DMS114 treated with DMSO at 0.1 percent for 48 hours (cell line): ENCODE measurements around the gene GNAS-AS1.
"Not testable (repeated sequence)": the region's sequence is repeated elsewhere in the genome, so short reads cannot be mapped to it uniquely, and the experiment has no call there.

Experiments
- DNase-seq: peaks from one replicate; lab custom pipeline; 2025; ENCODE audit not compliant: unreplicated experiment; lab: John Stamatoyannopoulos, UW

The GNAS-AS1 gene

DNA sequence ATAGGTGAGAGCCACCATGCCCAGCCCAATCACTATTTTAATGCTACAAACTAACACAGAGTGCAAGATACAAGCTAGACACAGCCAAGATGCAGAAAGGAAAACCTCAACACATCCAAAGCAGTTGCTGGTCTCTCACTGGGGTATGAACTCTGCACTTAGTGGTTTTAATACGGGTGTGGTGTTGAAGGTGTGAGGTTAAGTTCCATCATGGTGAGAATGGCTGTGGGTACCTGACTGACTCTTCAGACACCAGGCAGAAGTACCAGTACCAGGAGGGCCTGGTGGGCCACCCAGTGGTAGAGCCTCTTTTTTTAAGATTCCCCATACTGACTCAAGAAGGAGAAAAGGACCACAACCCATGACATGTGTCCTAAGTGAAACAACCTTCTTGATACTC is 13.0 kb downstream of the GNAS-AS1 start:
- no peak for DNase-seq

DNA sequence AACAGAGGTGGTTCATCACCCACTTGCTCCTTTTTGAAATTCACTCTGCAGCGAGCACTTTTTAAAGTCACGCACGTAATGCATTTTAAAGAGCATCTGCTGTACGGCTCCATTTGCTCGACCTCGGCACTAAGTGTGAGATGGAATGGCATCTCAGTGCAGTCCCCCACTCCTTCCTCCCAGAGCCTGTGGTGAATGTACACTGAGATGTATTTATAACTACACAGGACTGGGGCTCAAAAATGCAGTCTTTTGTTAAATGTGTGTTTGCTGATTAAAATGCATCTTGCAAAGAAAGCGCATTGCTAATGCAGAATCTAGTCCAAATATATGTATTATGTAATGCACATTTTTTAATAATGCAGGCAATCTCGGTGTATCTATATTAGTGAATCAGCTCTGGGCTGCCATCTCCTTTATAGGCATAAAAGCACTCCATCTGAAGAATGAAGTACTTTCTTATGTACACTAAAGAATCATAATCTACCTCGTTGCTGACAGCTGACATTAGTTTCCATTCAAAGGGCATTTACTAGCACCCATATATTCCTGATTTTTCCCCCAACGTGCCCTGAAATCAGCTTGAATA is 14.0 kb downstream of the GNAS-AS1 start:
- DNase-seq, result no peak

DNA sequence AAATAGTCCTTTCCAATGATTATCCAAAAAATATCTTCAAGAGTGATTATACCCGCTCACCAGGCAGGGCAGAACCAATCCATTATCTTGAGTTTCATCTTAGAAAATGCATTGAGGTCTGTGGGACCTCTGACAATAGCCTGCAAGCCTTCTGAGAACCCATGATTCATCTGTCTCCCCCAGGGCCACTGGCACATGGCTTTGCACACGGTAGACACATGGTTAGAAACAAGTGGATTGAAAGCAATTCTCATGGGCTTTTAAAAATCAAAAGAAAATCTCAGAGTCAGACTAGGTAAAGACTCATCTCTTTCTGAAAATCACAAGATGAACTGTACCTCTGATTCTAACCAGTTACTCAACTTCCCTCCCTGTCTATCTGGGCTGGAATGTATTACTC is 15.5 kb downstream of the GNAS-AS1 start:
- no peak for DNase-seq

DNA sequence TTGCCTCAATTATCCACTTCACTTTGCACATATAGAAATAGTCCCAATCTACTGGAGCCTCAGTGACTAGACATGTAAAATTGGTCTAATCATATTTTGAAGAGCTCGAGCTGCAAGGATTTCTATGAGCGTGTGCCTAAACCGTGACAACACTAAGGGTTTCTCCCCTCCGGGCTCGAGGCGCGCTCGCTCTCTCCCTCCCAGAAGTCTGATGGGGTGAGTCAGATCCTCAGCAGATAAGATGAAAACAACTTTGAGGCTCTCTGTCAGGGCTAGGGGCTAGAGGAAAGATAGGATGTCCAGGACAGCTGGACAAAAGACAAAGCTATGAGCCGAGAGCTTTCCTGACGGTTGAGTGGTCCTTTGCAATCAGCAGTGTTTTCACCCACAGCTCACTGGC is 16.8 kb downstream of the GNAS-AS1 start:
- DNase-seq, result no peak

DNA sequence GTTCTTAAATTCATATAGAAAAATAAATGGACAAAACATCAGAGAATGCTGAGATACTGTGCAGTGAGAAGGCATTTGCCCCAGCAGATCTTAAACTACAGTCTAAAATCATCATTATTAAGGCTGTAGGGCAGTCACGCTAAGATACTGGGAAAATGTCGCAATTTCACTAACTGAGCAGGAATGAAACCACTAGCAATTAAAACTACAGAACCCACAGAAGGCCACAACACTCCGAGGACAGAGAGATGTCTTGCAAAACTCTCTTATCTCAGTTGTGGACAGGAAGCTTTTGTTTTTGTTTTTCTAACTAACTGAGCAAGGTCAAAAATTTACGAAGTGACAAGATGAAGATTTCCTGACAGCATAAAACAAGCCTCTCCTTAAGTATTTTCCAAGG is 18.2 kb downstream of the GNAS-AS1 start:
- no peak for DNase-seq

DNA sequence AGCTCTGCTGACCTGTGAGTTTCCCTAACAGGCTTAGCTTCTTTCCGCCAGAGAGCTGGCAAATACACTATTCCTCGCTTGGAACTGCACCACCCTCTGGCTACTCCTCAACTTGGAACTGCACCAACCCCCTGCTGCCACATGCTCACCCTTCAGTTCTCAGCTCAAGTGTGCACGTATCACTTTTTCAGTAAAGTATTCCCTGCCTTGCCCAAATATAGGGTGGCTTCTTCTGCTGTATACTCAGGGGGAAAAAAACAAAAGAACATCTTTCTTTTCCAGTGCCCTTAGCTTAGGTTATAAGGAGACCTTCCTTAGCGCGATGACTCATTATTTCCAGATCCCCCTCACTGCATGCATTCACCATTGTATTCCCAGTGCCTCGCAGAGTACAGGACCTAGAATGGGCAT is 21.2 kb downstream of the GNAS-AS1 start:
- DNase-seq, result no peak

DNA sequence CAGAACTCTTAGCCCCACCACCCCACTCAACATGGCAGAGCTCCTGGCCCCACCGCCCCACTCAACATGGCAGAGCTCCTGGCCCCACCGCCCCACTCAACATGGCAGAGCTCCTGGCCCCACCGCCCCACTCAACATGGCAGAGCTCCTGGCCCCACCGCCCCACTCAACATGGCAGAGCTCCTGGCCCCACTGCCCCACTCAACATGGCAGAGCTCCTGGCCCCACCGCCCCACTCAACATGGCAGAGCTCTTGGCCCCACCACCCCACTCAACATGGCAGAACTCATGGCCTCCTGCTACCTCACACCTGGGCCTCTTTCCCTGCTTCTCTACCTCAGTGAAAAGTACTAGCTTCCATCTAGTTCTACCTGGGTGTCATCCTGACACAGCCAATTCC is 21.9 kb downstream of the GNAS-AS1 start:
- not testable (repeated sequence) for DNase-seq

DNA sequence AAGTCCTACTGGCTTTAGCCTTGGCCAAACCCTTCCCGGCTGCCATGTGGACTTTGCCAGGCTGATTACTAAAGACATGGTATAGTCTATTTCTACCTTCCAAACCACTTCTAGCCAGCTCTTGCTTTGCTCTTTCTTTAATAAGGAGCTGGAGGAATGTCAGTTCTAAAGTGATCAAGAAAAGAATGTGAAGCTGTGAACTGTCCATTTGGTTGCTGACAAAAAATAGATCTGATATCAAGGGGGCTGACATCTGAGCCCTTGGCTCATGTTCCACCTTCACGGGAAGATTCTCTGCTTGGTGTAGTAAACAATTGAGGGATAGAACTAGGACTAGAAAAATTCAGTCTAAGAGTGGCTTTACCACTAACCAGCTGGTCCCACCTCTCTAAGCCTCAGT is 22.6 kb downstream of the GNAS-AS1 start:
- no peak for DNase-seq

DNA sequence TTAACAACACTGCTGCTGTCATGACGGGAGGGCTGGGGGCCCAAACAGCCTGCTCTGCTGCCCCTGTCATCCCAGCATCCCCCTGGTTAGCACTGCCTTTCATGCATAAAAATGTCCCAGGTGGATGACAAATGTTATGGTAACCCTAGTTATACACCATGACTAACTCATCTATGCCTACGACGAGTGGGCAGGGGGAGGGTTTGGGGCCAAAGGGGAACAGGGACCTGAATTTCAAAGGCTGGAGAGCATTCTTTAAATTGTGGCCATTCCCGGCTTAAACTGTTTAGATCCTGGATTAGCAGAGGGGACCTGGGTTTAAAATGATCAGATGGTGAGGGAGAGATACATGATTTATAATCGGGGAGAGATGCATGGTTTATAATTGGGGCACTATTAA is 24.4 kb downstream of the GNAS-AS1 start:
- DNase-seq, result no peak

DNA sequence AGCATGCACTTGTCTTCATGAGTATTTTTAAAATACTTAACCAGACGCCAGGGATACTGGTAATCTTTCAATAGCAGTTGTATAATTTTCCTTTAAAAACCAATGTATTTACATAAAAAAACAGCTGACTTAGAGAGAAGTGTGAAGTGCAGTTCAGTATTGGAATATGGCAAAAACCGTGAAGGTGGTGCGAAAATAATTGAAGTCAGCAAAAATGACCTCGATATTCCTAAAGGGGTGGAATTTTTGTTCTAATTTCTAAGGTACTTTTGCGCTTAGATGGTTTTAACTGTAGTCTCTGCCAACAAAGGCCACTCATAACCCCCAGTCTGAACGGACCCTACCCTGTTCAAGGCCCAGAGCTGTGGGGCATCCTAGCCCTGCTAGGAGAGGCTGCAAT is 25.3 kb downstream of the GNAS-AS1 start:
- DNase-seq, result no peak

DNA sequence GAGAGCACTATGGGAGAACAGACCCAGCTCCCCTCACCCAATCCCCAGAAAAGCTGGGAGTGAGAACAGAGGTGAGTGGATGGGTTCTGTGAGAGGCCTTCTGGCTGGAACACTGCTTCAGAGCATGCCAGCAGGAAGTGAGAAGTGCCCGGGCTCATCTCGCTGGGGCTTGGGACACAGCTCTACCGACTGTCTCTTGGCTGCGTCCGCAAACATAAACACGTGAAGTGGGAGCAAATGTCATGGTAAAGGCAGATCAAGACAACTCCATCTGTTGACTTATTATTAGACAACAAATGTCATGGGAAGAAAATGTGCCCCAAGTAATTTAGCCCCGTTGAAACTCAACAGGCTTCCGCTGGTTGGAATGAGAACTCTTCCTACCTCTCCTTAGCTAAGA is 25.9 kb downstream of the GNAS-AS1 start:
- DNase-seq, result no peak

DNA sequence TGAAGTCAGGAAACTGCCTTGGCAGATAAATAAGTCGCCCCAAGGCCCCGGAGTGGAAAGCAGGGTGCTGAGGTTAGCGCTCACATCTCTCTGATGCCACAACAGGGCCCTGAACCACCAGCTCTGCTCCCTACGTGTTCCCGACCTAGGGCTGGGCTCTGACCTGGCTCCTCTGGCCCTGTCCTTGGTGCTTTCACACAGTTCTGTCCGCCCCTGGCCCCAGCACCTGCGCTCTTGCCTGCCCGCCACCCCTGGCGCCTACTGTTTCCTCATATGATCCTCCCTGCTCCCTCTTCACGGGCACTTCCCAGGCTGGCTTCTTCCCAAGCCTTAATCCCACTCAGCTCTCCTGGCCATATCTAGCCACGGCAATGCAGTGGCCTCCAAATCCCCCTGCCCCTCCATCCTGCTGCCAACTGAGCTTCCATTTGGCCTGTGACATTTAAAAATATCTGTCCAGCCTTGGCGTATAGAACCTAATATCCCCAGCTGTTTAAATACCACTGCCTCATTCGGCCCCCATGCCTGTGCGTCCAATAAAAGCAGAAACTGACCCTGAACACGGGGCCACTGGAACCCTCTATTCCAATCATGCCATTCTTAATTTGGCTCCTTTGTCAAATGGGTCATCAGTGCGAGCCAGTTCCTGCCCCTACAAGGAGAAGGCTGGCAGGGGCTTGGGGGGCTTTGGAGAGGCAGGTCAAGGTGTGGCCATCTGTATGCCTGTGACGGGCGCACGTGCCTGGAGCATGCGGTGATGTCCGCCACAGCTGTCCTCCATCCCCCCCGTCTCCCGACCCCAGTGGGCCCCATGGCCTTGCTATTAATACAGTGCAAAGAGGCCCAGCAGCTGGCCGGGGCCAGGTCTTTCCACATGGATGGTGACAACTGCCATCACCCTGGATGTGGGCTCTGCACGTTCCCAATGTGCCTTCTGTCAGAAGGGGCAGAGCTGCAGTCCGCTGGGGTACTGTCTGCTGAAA is 27.7 kb downstream of the GNAS-AS1 start:
- no peak for DNase-seq

DNA sequence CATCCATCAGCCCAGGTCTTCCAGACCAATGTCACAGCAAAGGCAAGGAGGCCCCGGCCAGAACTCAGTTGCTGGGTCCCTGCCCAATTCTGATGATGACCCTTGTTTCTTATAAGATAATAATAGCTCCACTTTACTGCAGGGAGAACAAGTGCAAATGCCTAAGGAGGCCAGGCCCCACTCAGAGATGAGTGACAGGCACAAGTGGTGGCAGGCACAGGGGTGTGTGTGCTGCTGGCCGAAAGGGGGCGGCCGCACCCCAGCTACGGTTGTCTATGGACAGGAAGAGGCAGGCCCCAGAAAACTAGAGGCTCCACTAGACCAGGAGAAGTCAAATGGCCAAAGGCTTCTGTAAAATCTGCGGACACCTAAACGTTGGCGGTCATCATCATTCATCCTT is 28.6 kb downstream of the GNAS-AS1 start:
- DNase-seq, result no peak

DNA sequence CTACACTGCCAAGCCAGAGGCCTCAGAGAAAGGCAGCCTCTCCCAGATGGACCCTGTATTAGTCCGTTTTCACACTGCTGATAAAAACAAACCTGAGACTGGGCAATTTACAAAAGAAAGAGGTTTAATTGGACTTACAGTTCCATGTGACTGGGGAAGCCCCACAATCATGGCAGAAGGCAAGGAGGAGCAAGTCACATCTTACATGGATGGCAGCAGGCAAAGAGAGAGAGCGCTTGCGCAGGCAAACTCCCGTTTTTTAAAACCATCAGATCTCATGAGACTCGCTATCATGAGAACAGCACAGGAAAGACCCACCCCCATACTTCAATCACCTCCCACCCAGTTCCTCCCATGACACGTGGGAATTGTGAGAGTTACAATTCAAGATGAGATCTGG is 30.2 kb downstream of the GNAS-AS1 start:
- not testable (repeated sequence) for DNase-seq

DNA sequence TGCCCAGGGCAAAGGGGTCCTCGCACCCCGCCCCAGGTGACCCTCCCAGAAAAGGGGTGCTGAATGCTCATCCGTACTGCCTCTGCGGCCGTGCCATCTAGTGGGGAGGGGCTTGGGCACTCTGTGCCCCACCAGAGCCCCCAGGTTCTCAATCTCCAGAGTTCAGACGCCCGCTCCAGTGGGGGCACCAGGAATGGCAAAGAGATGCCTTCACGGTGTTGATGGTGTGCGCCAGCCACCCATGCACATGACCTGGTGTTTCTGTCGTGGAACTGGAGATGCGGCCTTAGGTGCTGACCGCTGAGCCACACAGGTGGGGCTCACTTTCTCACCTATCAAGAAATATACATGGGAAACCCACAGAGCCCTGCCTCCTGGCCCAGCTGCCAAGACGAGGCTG is 30.8 kb downstream of the GNAS-AS1 start:
- no peak for DNase-seq

DNA sequence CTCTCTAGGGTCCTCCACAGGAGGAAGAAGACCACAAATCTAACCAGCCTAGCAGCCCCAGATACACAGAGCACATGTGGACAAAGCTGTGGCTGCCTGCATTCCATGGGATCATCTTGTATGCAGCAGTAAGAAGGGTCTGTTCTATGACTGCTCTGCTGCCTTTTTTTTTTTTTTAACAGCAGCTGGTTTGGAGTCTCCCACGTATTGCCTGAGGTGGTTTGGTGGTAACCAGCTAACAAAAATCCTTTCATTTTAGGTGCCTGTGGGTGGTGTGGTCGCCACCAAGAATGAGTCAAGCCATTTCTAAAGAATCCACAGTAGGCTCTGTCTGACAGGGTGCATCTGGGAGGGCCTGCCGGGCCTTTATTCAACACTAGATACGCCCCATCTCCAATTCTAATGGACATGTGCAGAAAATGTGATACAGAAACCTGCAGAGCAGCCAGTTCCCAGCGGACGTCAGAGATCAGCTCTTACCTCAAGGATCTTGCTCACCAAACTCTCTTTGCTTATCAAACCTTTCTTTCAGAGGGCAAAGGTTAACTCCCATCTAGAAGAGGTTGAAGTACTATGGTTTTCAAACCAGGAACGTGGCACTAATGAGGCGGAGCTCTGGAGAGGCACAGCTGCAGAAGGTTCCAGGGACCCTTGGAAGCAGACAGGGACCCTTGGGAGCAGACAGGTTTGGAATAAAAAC is 32.0 kb downstream of the GNAS-AS1 start:
- no peak for DNase-seq

DNA sequence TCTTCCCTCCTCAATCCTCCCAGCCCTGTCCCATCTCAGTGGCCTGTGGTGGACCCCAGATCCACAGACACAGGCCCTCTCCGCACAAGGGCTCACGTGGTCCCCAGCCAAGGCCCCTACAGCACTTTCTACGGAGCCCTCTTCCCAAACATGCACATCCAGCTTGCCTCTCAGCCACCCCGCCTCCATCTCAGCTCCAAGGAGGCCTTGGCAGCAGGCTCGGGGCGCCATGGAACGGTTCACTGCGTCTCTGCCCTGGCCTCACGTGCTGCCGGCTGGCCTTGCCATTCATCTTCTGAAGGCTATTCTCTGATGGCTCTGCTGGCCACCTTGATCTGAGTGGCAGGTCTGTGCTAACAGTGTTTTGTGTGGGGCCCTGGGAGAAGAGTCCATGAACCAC is 33.0 kb downstream of the GNAS-AS1 start:
- no peak for DNase-seq

DNA sequence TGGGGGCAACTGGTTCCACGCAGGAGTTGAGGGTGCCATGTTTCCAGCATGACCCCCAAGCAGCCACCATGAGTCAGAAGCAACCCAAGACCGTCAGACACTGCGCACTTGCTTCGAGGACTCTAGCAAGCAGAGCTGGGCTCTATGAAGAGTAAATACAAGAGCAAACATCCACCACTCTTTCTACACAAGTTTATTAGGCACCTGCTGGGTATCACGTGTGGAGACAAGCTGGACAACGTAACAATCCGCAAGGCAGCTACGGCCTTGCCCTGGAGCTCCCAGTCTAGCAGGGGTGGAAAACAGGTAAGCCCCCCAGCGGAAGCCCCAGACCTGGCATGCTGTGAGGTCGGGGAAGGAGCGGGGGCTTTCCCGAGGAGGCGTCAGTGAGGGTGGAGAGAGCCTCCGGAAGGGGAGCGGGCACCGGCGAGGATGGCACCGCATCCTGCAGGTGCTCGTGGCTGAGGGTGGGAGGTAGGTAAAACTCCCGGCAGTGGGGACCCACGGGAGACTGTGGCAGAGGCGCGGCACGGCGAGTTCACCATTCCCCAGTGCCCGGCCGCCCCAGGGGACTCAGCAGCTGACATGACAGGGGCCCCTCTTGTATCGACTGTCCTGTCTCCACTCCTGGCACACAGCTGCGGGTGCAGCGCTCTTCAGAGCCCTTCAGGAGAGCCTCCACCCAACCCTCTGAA is 33.6 kb downstream of the GNAS-AS1 start:
- no peak for DNase-seq

DNA sequence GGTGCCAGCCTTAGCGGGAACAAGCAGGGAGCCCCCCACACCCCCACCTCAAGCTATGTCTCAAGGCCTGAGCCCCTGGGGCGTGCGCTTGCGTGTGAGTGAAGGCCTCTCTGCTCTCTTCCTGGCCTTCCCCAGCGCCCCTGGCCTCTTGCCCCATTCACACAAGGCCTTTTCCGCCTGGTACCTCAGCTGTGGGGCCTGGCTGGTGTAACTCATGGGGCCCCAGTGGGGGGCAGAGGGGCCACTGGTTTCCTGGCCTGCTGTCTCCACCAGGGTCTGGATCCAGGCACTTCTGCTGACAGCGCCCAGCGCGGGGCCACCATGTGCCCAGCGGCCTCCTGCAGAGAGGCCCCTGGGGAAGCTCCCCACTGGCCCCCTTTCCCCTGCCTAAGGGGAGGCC is 34.7 kb downstream of the GNAS-AS1 start:
- DNase-seq, result no peak

DNA sequence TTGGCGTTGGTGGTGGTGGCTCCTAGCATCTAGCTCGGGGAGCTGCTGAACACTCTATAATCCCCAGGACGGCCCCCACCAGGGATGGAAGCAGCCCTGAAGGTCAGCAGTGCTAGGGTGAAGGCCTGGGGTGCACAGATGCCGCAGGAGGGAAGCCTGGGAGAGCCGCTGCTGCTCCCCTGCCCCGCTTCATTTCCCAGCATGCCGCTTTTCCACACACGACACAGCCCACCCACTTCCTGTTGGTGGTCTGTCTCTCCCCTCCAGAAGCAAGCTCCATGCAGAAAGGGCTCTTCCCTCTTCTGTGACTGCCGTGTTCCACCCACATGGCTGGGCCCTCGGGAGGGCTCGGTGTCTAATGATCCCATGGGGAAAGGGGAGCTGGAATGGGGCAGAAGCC is 35.3 kb downstream of the GNAS-AS1 start:
- no peak for DNase-seq

DNA sequence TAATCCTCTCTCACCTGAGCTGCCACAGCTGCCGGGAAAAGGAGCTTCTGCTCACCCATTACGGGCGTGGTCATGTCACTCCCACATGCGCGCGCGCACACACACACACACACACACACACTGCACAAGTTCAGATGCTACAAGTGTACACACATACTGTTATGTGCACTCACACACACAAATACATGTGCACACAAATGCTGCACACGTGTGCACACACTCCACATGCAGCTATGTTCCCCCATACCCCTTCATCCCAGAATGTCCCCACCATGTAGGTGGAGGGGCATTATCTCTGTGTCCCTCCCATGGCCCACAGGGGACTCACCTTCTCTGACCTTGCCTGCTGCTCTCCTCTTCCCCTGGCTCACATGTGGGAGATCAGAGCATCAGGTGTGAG is 37.3 kb downstream of the GNAS-AS1 start:
- no peak for DNase-seq
